ENCODE results near the gene KANSL1.
A peak's percentile ranks its signal among the peaks of the same experiment; 100 is the strongest.

The KANSL1 gene

GRCh38 chr17:46193626-46194392 is 580 bp upstream of the KANSL1 start:
- peaks cover 27% of the 10 kb centered on the region for H3F3A ChIP-seq (ENCODE audit: insufficient read depth, low read length)
- H3K9me3 ChIP-seq (replicated peaks; ENCODE audit: insufficient read depth, low read length) = no peaks in the 10 kb centered on the region
- H3K27ac ChIP-seq (ENCODE audit: low read length) = peak overlapping the region; percentile 80
- H4K20me1 ChIP-seq (ENCODE audit: insufficient read depth, low read length) = peaks cover 15% of the 10 kb centered on the region
- no peak for TF ChIP-seq EZH2phosphoT487 (IDR thresholded peaks at IDR 0.05; ENCODE audit: low read length)
- TF ChIP-seq CTCF (IDR thresholded peaks at IDR 0.05; ENCODE audit: low read length) = peak; percentile 12; the same call in 1 of the 2 replicates
- TF ChIP-seq EZH2 (optimal IDR thresholded peaks at IDR 0.05; ENCODE audit: low read depth, low read length) = no peak
- no peaks in the 10 kb centered on the region for H3K27me3 ChIP-seq (replicated peaks; ENCODE audit: insufficient read depth, low read length)
- no peaks in the 10 kb centered on the region for H3K36me3 ChIP-seq (replicated peaks; ENCODE audit: insufficient read depth, low read length)
- H3K79me2 ChIP-seq (ENCODE audit: low read length) = peaks cover 59% of the 10 kb centered on the region
- H3K9ac ChIP-seq (ENCODE audit: low read length) = peak overlapping the region; percentile 78
- H3K4me1 ChIP-seq (ENCODE audit: low read length) = peaks cover 37% of the 10 kb centered on the region
- peak overlapping the region; percentile 97 for H3K4me2 ChIP-seq (ENCODE audit: low read depth, low read length)
- DNase-seq = peak; percentile 95
- H2AFZ ChIP-seq (ENCODE audit: low read length) = peak overlapping the region; percentile 78
- peak overlapping the region; percentile 89 for H3K4me3 ChIP-seq (ENCODE audit: low read length)
- H3K9me2 ChIP-seq (replicated peaks; ENCODE audit: insufficient read depth, low read length) = no peaks in the 10 kb centered on the region

GRCh38 chr17:46192439-46193150 is 634 bp downstream of the KANSL1 start:
- peak overlapping the region; percentile 66 for H3K4me2 ChIP-seq (ENCODE audit: low read depth, low read length)
- H4K20me1 ChIP-seq (ENCODE audit: insufficient read depth, low read length) = peaks cover 25% of the 10 kb centered on the region
- peak overlapping the region; percentile 85 for H3K27ac ChIP-seq (ENCODE audit: low read length)
- H3K4me1 ChIP-seq (ENCODE audit: low read length) = peaks cover 35% of the 10 kb centered on the region
- H3K9me3 ChIP-seq (replicated peaks; ENCODE audit: insufficient read depth, low read length) = no peaks in the 10 kb centered on the region
- peak overlapping the region; percentile 75 for H3K4me3 ChIP-seq (ENCODE audit: low read length)
- peak; percentile 60 for DNase-seq
- H3F3A ChIP-seq (ENCODE audit: insufficient read depth, low read length) = peaks cover 25% of the 10 kb centered on the region
- no peaks in the 10 kb centered on the region for H3K36me3 ChIP-seq (replicated peaks; ENCODE audit: insufficient read depth, low read length)
- H3K27me3 ChIP-seq (replicated peaks; ENCODE audit: insufficient read depth, low read length) = no peaks in the 10 kb centered on the region
- H3K79me2 ChIP-seq (ENCODE audit: low read length) = peaks cover 72% of the 10 kb centered on the region
- no peak for TF ChIP-seq EZH2 (optimal IDR thresholded peaks at IDR 0.05; ENCODE audit: low read depth, low read length)
- no peak for TF ChIP-seq EZH2phosphoT487 (IDR thresholded peaks at IDR 0.05; ENCODE audit: low read length)
- no peak for TF ChIP-seq CTCF (IDR thresholded peaks at IDR 0.05; ENCODE audit: low read length)
- peak overlapping the region; percentile 14 for H2AFZ ChIP-seq (ENCODE audit: low read length)
- H3K9ac ChIP-seq (ENCODE audit: low read length) = peak overlapping the region; percentile 73
- H3K9me2 ChIP-seq (replicated peaks; ENCODE audit: insufficient read depth, low read length) = no peaks in the 10 kb centered on the region

GRCh38 chr17:46192189-46192438 is 1.1 kb downstream of the KANSL1 start:
- Histone ChIP-seq H3K27ac (ENCODE audit: low read length) (peak overlapping the region; percentile 65), H3K9me2 (replicated peaks; ENCODE audit: insufficient read depth, low read length) (no peaks in the 10 kb centered on the region), H3F3A (ENCODE audit: insufficient read depth, low read length) (peaks cover 25% of the 10 kb centered on the region), H3K79me2 (ENCODE audit: low read length) (peaks cover 75% of the 10 kb centered on the region), H3K4me2 (ENCODE audit: low read depth, low read length) (peak overlapping the region; percentile 66), H3K36me3 (replicated peaks; ENCODE audit: insufficient read depth, low read length) (no peaks in the 10 kb centered on the region), H3K4me1 (ENCODE audit: low read length) (peaks cover 30% of the 10 kb centered on the region), H3K9ac (ENCODE audit: low read length) (peak overlapping the region; percentile 73), H3K27me3 (replicated peaks; ENCODE audit: insufficient read depth, low read length) (no peaks in the 10 kb centered on the region), H3K4me3 (ENCODE audit: low read length) (peak overlapping the region; percentile 75), H4K20me1 (ENCODE audit: insufficient read depth, low read length) (peaks cover 30% of the 10 kb centered on the region), H3K9me3 (replicated peaks; ENCODE audit: insufficient read depth, low read length) (no peaks in the 10 kb centered on the region), H2AFZ (ENCODE audit: low read length) (peak overlapping the region; percentile 14)
- TF ChIP-seq CTCF (IDR thresholded peaks at IDR 0.05; ENCODE audit: low read length) (no peak), EZH2phosphoT487 (IDR thresholded peaks at IDR 0.05; ENCODE audit: low read length) (no peak), EZH2 (optimal IDR thresholded peaks at IDR 0.05; ENCODE audit: low read depth, low read length) (no peak)
- DNase-seq = no peak
